Lung (tissue), 12 donors: ENCODE results near the gene TOM1L2. TPM values are rescaled to one million over a fixed set of nuclear protein-coding genes. Genes with fewer than 3 reads are reported as not detected.

Experiments used
- ATAC-seq: fragments of 200-7000 bp; cut with Tn5 transposase; one replicate; pipeline ENCODE4 v1.9.1; 2020; ENCODE audit warnings: moderate number of reproducible peaks; ENCODE audit not compliant: insufficient read depth, low FRiP score
- DNase-seq, 3 donors: peaks; one replicate each; pipeline ENCODE4 v3.0.0-alpha.2; 2013 to 2017
- H3K27ac ChIP-seq, 2 donors: one replicate each; pipeline ENCODE4 v1.5.1; 2013; ENCODE audit warnings: mild to moderate bottlenecking in 2 of 2, moderate library complexity in 2 of 2, control low read depth in 1 of 2, inconsistent platforms in 1 of 2, low read depth in 1 of 2, low read length in 1 of 2
- H3K27me3 ChIP-seq, 3 donors: one replicate each; pipeline ENCODE4 v1.5.1; 2013; ENCODE audit warnings: low read length in 2 of 3; ENCODE audit not compliant: control insufficient read depth in 3 of 3, insufficient read depth in 3 of 3
- H3K36me3 ChIP-seq, 4 donors: one replicate each; pipeline ENCODE4 v1.5.1; 2013; ENCODE audit warnings: low read length in 4 of 4, mild to moderate bottlenecking in 1 of 4, moderate library complexity in 1 of 4; ENCODE audit not compliant: control insufficient read depth in 4 of 4, insufficient read depth in 4 of 4
- H3K4me1 ChIP-seq, 5 donors: one replicate each; pipeline ENCODE4 v1.5.1; 2013; ENCODE audit warnings: low read length in 5 of 5, mild to moderate bottlenecking in 2 of 5, moderate library complexity in 1 of 5; ENCODE audit not compliant: control insufficient read depth in 5 of 5, insufficient read depth in 5 of 5
- H3K4me3 ChIP-seq: one replicate; pipeline ENCODE4 v1.5.1; 2013; ENCODE audit warnings: mild to moderate bottlenecking, control low read depth, moderate library complexity
- H3K9ac ChIP-seq, 2 donors: one replicate each; pipeline ENCODE4 v1.5.1; 2013; ENCODE audit warnings: low read length in 2 of 2, control low read depth in 1 of 2; ENCODE audit not compliant: insufficient read depth in 1 of 2
- H3K9me3 ChIP-seq, 4 donors: one replicate each; pipeline ENCODE4 v1.5.1; 2013; ENCODE audit warnings: low read length in 3 of 4, mild to moderate bottlenecking in 1 of 4, moderate library complexity in 1 of 4; ENCODE audit not compliant: control insufficient read depth in 4 of 4, insufficient read depth in 3 of 4
- CTCF ChIP-seq: IDR thresholded peaks from 2 replicates; pipeline ENCODE4 v1.5.1; 2012; ENCODE audit warnings: mild to moderate bottlenecking; ENCODE audit errors: control extremely low read depth, extremely low read depth
- WGBS, 2 donors: extraction: QIAGEN DNeasy Blood & Tissue Kit; methylation state at CpG; one replicate each; pipeline ENCODE4 v1.1.7; 2013; 5-methylcytosine and 5-hydroxymethylcytosine counted together
- polyA plus RNA-seq, 2 donors: library from polyadenylated mRNA; stranded (reverse); fragments of 200-250 nt; gene quantifications; one replicate each; pipeline ENCODE4 v1.2.1, GENCODE V29; 2013
- total RNA-seq, 2 donors: library from RNA; depleted of rRNA in 1 of 2; stranded (reverse); fragments of >200 nt in 1 of 2; gene quantifications; one replicate each; pipeline ENCODE4 v1.2.1, GENCODE V29; 2014 to 2021
- donor health status: control.
- donor health status: control.
- donor health status: Bipolar disorder and iron deficiency.
- donor health status: healthy.
- donor health status: DM: yes; HTN: yes; CAD: no.

TOM1L2 gene
- total and polyA plus RNA-seq, 4 donors, result 21.5 to 56.5 (median 35.8) TPM

- Histone ChIP-seq H3K36me3 (peaks cover 0 to 16% (median 0%) of the 10 kb centered on the region in 4 donors), H3K4me3 (no peak overlapping the region), H3K27me3 (no peaks in the 10 kb centered on the region), H3K27ac (peak overlapping the region; percentile 96 to 100), H3K4me1 (peaks cover 17 to 48% (median 32%) of the 10 kb centered on the region in 5 donors), H3K9ac (no peak overlapping the region), H3K9me3 (no peaks in the 10 kb centered on the region)
- WGBS, 2 donors, result 66 to 84% methylated on average over 9 of the region's 9 CpGs
- TF ChIP-seq CTCF, result no peak
- DNase-seq, result no peak
- no peak for ATAC-seq
These were observed 129.9 kb downstream of the TOM1L2 start for GRCh38 chr17:17842111-17842876.

- Histone ChIP-seq H3K27ac (peak overlapping the region; percentile 96 to 100), H3K36me3 (peaks cover 0 to 10% (median 0%) of the 10 kb centered on the region in 4 donors), H3K27me3 (no peaks in the 10 kb centered on the region), H3K9ac (no peak overlapping the region), H3K4me1 (peaks cover 20 to 54% (median 33%) of the 10 kb centered on the region in 5 donors), H3K4me3 (no peak overlapping the region), H3K9me3 (no peaks in the 10 kb centered on the region)
- DNase-seq (peak; percentile 69 to 86 (median 80)), ATAC-seq (peak; percentile 22)
- WGBS, 2 donors, result 59 to 89% methylated on average over 1 of the region's 1 CpG
- TF ChIP-seq CTCF, result no peak
These were observed 130.6 kb downstream of the TOM1L2 start for GRCh38 chr17:17841601-17842025.

GRCh38 chr17:17840751-17841591, 131.2 kb downstream of the TOM1L2 start:
- H3K27me3 ChIP-seq, result no peaks in the 10 kb centered on the region
- peaks cover 20 to 59% (median 33%) of the 10 kb centered on the region in 5 donors for H3K4me1 ChIP-seq
- no peak for ATAC-seq
- DNase-seq, result peak in 2 of 3 donors; percentile 61 to 62
- peaks cover 0 to 4% (median 0%) of the 10 kb centered on the region in 4 donors for H3K36me3 ChIP-seq
- no peak for TF ChIP-seq CTCF
- H3K27ac ChIP-seq, result peak overlapping the region; percentile 96 to 100
- H3K9ac ChIP-seq, result no peak overlapping the region
- WGBS, 2 donors, result 38 to 41% methylated on average over 5 to 7 of the region's 7 CpGs
- no peaks in the 10 kb centered on the region for H3K9me3 ChIP-seq
- H3K4me3 ChIP-seq, result no peak overlapping the region
